ENCODE data around the gene DPAGT1. TPM values are rescaled to one million over a fixed set of nuclear protein-coding genes. Genes with fewer than 3 reads are reported as not detected.

DPAGT1 gene
- total RNA-seq, 1 donor from 2014 or later, result 76.1 TPM

GRCh38 chr11:119095066-119095880 lies 6.4 kb downstream of the DPAGT1 start:
- intact Hi-C loops (cut with micrococcal nuclease), result loop anchor here (1.0 to 2.0 kb wide), 6 partner anchors 10 to 77 kb away; partner anchors contain the start of genes HINFP, HYOU1, NLRX1 and RPS25
- peak overlapping the region; percentile 95 for H3K4me3 Mint-ChIP-seq
- H3K36me3 Mint-ChIP-seq (ENCODE audit: low read depth), result peaks cover 78% of the 10 kb centered on the region
- H3K9me3 Mint-ChIP-seq, result no peaks in the 10 kb centered on the region
- peak overlapping the region; percentile 92 for H3K27ac Mint-ChIP-seq
- DNase-seq, result peak; percentile 100
- H3K27me3 Mint-ChIP-seq, result peaks cover 2% of the 10 kb centered on the region
- H3K4me1 Mint-ChIP-seq, result peaks cover 60% of the 10 kb centered on the region

DNA sequence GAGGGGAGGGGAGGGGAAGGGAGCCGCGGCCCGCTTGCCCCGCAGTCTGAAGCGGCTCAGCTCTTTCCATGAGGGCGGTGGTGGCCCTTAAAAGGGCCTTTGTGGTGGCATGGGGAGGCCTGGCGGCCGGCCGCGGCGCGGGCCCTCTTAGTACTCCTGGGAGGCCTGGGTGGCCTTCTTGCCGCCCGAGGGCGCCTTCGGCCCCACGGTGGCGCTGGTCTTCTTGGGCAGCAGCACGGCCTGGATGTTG lies 6.9 kb downstream of the DPAGT1 start:
- Mint-ChIP-seq H3K4me3 (peak overlapping the region; percentile 95), H3K27me3 (peaks cover 2% of the 10 kb centered on the region), H3K9me3 (no peaks in the 10 kb centered on the region), H3K4me1 (peaks cover 59% of the 10 kb centered on the region), H3K36me3 (ENCODE audit: low read depth) (peaks cover 76% of the 10 kb centered on the region), H3K27ac (peak overlapping the region; percentile 92)
- intact Hi-C loops (cut with micrococcal nuclease), result loop anchor here (1.0 to 2.0 kb wide), 6 partner anchors 9 to 76 kb away; partner anchors contain the start of genes HINFP, HYOU1, NLRX1 and RPS25
- peak; percentile 90 for DNase-seq

- H3K27ac Mint-ChIP-seq, result peak overlapping the region; percentile 92
- peaks cover 60% of the 10 kb centered on the region for H3K4me1 Mint-ChIP-seq
- intact Hi-C loops (cut with micrococcal nuclease), result loop anchor here (2.0 kb wide), 1 partner anchor 75 kb away; the partner anchor contains the start of gene NLRX1
- peak overlapping the region; percentile 95 for H3K4me3 Mint-ChIP-seq
- H3K9me3 Mint-ChIP-seq, result no peaks in the 10 kb centered on the region
- peaks cover 72% of the 10 kb centered on the region for H3K36me3 Mint-ChIP-seq (ENCODE audit: low read depth)
- H3K27me3 Mint-ChIP-seq, result peaks cover 2% of the 10 kb centered on the region
- peak; percentile 82 for DNase-seq
Measured at GRCh38 chr11:119093942-119094815, 7.5 kb downstream of the DPAGT1 start.

GRCh38 chr11:119092880-119093842 lies 8.5 kb downstream of the DPAGT1 start:
- no peaks in the 10 kb centered on the region for H3K9me3 Mint-ChIP-seq
- intact Hi-C loops (cut with micrococcal nuclease), result no loop called here
- no peak for DNase-seq
- H3K4me3 Mint-ChIP-seq, result peak overlapping the region; percentile 95
- H3K36me3 Mint-ChIP-seq (ENCODE audit: low read depth), result peaks cover 62% of the 10 kb centered on the region
- H3K4me1 Mint-ChIP-seq, result peaks cover 56% of the 10 kb centered on the region
- H3K27ac Mint-ChIP-seq, result peak overlapping the region; percentile 83
- H3K27me3 Mint-ChIP-seq, result peaks cover 2% of the 10 kb centered on the region

GRCh38 chr11:119091966-119092879 lies 9.4 kb downstream of the DPAGT1 start:
- no peak for DNase-seq
- peaks cover 60% of the 10 kb centered on the region for H3K4me1 Mint-ChIP-seq
- intact Hi-C loops (cut with micrococcal nuclease), result no loop called here
- H3K27me3 Mint-ChIP-seq, result peaks cover 2% of the 10 kb centered on the region
- peak overlapping the region; percentile 95 for H3K4me3 Mint-ChIP-seq
- H3K27ac Mint-ChIP-seq, result peak overlapping the region; percentile 62
- no peaks in the 10 kb centered on the region for H3K9me3 Mint-ChIP-seq
- H3K36me3 Mint-ChIP-seq (ENCODE audit: low read depth), result peaks cover 54% of the 10 kb centered on the region

DNA sequence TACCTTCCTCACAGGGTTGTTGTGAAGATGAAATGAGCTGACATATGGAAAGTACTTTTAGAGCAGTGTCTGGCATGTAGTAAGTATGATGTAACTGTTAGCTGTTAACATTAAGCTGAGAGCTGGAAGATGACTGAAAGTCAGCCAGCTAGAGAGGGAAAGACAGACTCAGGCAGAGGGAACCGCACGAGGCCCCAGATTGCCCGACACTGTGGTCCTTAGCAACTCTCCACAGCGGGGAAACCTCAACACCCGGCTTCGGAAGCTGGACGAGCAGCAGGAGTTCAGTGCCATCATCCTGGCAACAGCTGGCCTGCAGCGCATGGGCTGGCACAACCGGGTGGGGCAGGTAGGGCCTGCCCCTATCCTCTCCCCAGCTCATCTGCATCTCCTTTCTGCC lies 10.5 kb downstream of the DPAGT1 start:
- Mint-ChIP-seq H3K4me3 (no peak overlapping the region), H3K27me3 (peaks cover 2% of the 10 kb centered on the region), H3K36me3 (ENCODE audit: low read depth) (peaks cover 45% of the 10 kb centered on the region), H3K4me1 (peaks cover 55% of the 10 kb centered on the region), H3K27ac (no peak overlapping the region), H3K9me3 (no peaks in the 10 kb centered on the region)
- no peak for DNase-seq
- intact Hi-C loops (cut with micrococcal nuclease), result no loop called here

DNA sequence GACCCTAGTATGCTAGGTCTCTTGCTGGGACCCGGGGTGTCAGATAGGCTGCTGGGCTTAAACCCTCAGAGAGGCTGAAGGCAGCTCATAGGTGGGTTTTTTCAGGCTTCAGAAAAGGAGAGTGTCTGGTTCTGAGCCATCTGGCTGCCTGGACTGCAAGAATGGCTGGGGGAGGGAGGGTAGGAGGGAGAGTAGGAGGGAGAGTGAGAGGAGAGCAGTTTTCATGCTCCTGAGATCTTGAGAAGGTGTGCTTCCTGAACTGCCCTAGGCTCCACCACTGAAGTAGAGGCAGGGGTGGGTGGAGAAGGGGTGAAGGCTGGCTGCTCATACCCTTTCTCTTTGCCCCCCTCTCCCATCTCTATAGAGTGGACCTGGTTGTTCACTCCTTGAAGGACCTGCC lies 12.3 kb downstream of the DPAGT1 start:
- Mint-ChIP-seq H3K36me3 (ENCODE audit: low read depth) (peaks cover 32% of the 10 kb centered on the region), H3K27ac (no peak overlapping the region), H3K4me3 (no peak overlapping the region), H3K4me1 (peaks cover 55% of the 10 kb centered on the region), H3K27me3 (no peaks in the 10 kb centered on the region), H3K9me3 (no peaks in the 10 kb centered on the region)
- no peak for DNase-seq
- intact Hi-C loops (cut with micrococcal nuclease), result no loop called here

DNA sequence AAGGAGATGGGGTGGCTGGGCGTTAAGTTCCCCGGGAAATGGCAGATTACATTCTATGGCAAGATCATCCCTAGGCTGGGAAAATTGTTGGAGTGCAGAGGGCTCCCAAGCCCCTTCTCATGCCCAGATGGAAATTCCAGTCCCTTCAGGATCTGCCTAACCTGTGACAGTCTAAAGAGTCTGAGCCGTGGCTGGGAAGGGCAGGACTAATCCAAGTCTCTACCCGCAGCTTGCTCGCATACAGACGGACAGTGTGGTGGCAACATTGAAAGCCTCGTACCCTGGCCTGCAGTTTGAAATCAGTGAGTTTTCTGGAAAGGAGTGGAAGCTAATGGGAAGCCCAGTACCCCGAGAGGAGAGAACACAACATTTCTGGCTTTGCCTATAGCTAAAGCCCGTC lies 13.2 kb downstream of the DPAGT1 start:
- Mint-ChIP-seq H3K27ac (no peak overlapping the region), H3K9me3 (no peaks in the 10 kb centered on the region), H3K36me3 (ENCODE audit: low read depth) (peaks cover 25% of the 10 kb centered on the region), H3K4me1 (peaks cover 50% of the 10 kb centered on the region), H3K4me3 (no peak overlapping the region), H3K27me3 (no peaks in the 10 kb centered on the region)
- DNase-seq, result no peak
- intact Hi-C loops (cut with micrococcal nuclease), result no loop called here

DNA sequence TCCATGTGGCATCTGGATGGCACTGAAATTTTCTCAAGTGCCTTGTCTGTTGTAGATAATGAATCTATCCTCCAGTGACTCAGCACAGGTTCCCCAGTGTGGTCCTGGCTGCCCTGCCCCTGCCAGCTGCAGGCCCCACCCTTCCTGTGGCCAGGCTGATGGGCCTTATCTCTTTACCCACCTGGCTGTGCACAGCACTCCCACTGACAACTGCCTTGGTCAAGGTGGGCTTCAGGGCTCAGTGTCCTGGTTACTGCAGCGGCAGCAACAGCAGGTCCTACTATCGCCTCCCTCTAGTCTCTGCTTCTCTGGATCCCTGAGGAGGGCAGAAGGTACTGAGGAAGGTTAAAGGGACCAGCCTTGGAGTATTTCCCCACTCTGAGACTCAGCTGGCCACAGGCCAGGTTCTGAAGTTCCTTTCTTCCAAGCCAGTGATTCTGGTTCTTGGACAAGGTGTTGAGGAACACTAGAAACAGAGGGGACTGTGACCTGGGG lies 13.9 kb downstream of the DPAGT1 start:
- Mint-ChIP-seq H3K4me3 (no peak overlapping the region), H3K27ac (no peak overlapping the region), H3K9me3 (no peaks in the 10 kb centered on the region), H3K36me3 (ENCODE audit: low read depth) (peaks cover 20% of the 10 kb centered on the region), H3K27me3 (no peaks in the 10 kb centered on the region), H3K4me1 (peaks cover 45% of the 10 kb centered on the region)
- DNase-seq, result no peak
- intact Hi-C loops (cut with micrococcal nuclease), result no loop called here

DNA sequence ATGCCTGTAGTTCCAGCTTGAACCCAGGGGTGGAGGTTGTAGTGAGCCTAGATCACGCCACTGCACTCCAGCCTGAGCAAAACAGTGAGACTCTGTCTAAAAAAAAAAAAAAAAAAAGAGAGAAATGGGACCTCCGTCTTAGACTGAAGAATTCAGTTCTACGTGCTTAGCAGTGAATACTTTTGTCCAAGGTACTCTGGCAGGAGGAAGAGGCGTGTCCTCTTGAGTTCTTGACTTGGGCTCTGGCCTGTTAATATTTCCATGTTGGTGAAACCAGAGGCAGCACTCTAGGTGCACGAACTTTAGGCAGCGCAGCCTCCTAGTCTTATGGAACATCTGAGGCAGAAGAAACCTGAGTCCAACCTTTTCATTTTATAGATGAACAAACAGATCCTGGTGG lies 14.5 kb downstream of the DPAGT1 start:
- Mint-ChIP-seq H3K4me3 (no peak overlapping the region), H3K36me3 (ENCODE audit: low read depth) (peaks cover 17% of the 10 kb centered on the region), H3K4me1 (peaks cover 38% of the 10 kb centered on the region), H3K27ac (no peak overlapping the region), H3K27me3 (no peaks in the 10 kb centered on the region), H3K9me3 (no peaks in the 10 kb centered on the region)
- intact Hi-C loops (cut with micrococcal nuclease), result no loop called here
- DNase-seq, result no peak

GRCh38 chr11:119085437-119085847 lies 16.2 kb downstream of the DPAGT1 start:
- peaks cover 20% of the 10 kb centered on the region for H3K36me3 Mint-ChIP-seq (ENCODE audit: low read depth)
- peaks cover 28% of the 10 kb centered on the region for H3K4me1 Mint-ChIP-seq
- H3K27me3 Mint-ChIP-seq, result no peaks in the 10 kb centered on the region
- H3K9me3 Mint-ChIP-seq, result no peaks in the 10 kb centered on the region
- peak overlapping the region; percentile 97 for H3K4me3 Mint-ChIP-seq
- intact Hi-C loops (cut with micrococcal nuclease), result loop anchor here (1.0 to 2.0 kb wide), 3 partner anchors 10 to 36 kb away; partner anchors contain the start of genes DPAGT1 and HINFP
- H3K27ac Mint-ChIP-seq, result peak overlapping the region; percentile 95
- no peak for DNase-seq

DNA sequence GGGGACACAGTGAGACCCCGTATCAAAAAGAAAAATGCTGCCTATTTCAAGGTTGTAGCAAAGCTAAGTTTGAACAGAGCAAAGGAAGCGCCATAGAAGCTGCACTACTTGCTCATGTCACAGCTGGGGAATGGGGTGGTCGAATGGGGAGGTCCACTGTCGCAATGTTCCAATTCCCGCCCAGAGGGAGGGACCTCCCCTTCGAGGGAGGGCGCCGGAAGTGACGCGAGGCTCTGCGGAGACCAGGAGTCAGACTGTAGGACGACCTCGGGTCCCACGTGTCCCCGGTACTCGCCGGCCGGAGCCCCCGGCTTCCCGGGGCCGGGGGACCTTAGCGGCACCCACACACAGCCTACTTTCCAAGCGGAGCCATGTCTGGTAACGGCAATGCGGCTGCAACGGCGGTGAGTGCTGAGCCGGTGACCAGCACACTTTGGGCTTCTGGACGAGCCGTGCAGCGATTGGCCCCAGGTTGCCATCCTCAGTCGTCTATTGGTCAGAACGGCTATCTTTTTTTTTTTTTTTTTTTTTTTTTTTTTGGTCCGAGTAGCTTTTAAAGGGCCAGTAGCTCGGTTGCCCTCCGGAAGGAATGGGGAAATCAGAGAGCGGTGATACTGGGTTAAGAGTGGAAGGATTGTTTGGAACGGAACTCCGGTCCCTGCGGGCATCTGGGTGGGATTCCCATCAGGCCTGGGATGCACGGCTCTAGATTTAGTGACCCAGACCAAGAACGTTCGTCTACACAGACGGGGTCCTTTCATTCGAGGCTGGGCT lies 16.8 kb downstream of the DPAGT1 start, which contains the start of gene HMBS:
Gene HMBS, plus strand, starts transcription at position 219 of the 774 bp plus-strand sequence. Its CDS starts 153 bp downstream, at position 372.
- Mint-ChIP-seq H3K9me3 (no peaks in the 10 kb centered on the region), H3K4me3 (peak within 1 kb of the TSS; percentile 97), H3K27ac (peak within 1 kb of the TSS; percentile 95), H3K4me1 (peaks cover 24% of the 10 kb centered on the region), H3K36me3 (ENCODE audit: low read depth) (peaks cover 20% of the 10 kb centered on the region), H3K27me3 (no peaks in the 10 kb centered on the region)
- peak; percentile 98 for DNase-seq
- intact Hi-C loops (cut with micrococcal nuclease), result loop anchor here (1.0 to 2.0 kb wide), 6 partner anchors 10 to 67 kb away; partner anchors contain the start of genes DPAGT1, HINFP, HYOU1 and RPS25

Measured in activated CD4-positive, alpha-beta T cell treated with anti-CD3 and anti-CD28 coated beads, Interleukin-2, amount 10 ng/mL, durations not matched to agents 24 days and 14 days (primary cell).